RWPE1 (cell line): ENCODE measurements around the gene ADAMTSL2.

Experiments
- CTCF ChIA-PET: fragments of 350-600 bp; sonication (Branson Sonifier 250); formaldehyde crosslinking; extraction: SDS; loops from one replicate; lab custom pipeline; 2021; lab: Yijun Ruan, JAX
- POLR2A ChIA-PET: fragments of 400-600 bp; formaldehyde crosslinking; extraction: SDS; loops from one replicate; lab custom pipeline; 2020; ENCODE audit warnings: antibody characterized with exemption; ENCODE audit not compliant: low non-redundant PET; lab: Yijun Ruan, JAX
- DNase-seq: peaks from one replicate; pipeline ENCODE4 v3.0.0; 2012; ENCODE audit warnings: low spot score
- H3K27ac ChIP-seq: fragments of 450-650 bp; 2 replicates; pipeline ENCODE4 v1.5.1; 2017
- TF ChIP-seq, protein P1 (sequence below): fragments of 450-650 bp; conservative IDR thresholded peaks from 2 replicates; pipeline ENCODE4 v1.5.1; 2017; ENCODE audit warnings: low read depth, mild to moderate bottlenecking

ADAMTSL2 gene

GRCh38 chr9:133597316-133597957, 62.9 kb downstream of the ADAMTSL2 start:
- no peak for DNase-seq

GRCh38 chr9:133598978-133599377, 64.5 kb downstream of the ADAMTSL2 start:
- CTCF ChIA-PET, result no interaction called here

More at GRCh38 chr9:133597316-133597957, 62.9 kb downstream of the ADAMTSL2 start:
- CTCF ChIA-PET, result interaction anchor here (0.6 kb wide), 1 partner anchor 405 kb away, joined by 4 read pairs; no protein-coding TSS in a partner anchor
- POLR2A ChIA-PET, result no interaction called here
- no peak overlapping the region for H3K27ac ChIP-seq
- TF ChIP-seq, protein P1, sequence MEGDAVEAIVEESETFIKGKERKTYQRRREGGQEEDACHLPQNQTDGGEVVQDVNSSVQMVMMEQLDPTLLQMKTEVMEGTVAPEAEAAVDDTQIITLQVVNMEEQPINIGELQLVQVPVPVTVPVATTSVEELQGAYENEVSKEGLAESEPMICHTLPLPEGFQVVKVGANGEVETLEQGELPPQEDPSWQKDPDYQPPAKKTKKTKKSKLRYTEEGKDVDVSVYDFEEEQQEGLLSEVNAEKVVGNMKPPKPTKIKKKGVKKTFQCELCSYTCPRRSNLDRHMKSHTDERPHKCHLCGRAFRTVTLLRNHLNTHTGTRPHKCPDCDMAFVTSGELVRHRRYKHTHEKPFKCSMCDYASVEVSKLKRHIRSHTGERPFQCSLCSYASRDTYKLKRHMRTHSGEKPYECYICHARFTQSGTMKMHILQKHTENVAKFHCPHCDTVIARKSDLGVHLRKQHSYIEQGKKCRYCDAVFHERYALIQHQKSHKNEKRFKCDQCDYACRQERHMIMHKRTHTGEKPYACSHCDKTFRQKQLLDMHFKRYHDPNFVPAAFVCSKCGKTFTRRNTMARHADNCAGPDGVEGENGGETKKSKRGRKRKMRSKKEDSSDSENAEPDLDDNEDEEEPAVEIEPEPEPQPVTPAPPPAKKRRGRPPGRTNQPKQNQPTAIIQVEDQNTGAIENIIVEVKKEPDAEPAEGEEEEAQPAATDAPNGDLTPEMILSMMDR, result no peak

DNA sequence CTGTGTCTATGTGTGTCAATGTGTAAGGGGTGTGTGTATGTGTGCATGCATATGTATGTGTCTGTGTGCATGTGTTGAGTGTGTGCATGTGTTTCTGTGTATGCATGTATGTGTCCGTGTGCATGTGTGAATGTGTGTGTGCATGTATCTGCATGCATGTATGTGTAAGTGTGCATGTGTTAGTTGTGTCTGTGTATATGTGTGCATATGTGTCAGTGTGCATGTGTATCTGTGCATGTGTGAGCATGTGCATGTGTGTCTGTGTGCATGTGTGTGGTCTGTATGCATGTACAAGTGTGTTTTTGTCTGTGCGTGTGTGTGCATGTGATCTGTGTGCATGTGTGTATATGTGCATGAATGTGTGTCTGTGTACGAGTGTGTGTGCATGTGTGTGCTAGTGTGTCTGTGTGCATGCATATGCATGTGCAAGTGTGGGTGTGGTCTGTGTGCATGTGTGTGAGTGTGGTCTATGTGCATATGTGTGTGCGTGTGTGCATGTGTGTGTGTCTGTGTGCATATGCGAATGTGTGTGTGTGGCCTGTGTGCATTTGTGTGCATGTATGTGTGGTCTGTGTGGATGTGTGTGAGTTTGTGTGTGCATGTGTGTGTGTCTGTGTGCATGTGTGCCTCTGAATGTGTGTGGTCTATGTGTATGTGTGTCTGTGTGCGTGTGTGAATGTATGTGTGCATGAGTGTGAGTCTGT, 65.1 kb downstream of the ADAMTSL2 start:
- CTCF ChIA-PET, result no interaction called here
- POLR2A ChIA-PET, result no interaction called here
- DNase-seq, result no peak
- TF ChIP-seq, protein P1, result no peak
- H3K27ac ChIP-seq, result no peak overlapping the region

More at GRCh38 chr9:133598978-133599377, 64.5 kb downstream of the ADAMTSL2 start:
- TF ChIP-seq, protein P1, result no peak
- POLR2A ChIA-PET, result no interaction called here
- DNase-seq, result no peak
- H3K27ac ChIP-seq, result no peak overlapping the region

- ChIA-PET POLR2A (no interaction called here), CTCF (interaction anchor here (0.7 kb wide), 1 partner anchor 406 kb away, joined by 3 read pairs; no protein-coding TSS in a partner anchor)
Observed at GRCh38 chr9:133600739-133601138, 66.2 kb downstream of the ADAMTSL2 start.

DNA sequence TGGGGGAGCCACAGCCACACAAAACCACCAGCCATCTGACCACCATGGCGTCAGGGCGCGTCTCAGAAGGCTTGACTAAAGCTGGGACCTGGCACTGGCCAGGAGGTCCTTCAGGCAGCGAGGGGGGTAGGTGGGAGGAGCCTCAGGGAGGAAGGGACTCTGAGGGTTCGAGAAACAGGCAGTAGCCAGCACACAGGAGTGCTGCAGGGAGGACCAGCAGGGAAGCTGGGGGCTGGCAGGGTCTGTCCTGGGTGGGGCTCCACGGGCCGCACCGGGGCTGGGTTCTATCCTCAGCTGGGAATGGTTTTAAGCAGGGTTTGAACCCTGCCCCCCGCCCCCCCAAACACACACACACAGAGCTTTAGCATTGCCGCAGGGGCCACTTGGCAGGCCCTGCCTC, 67.2 kb downstream of the ADAMTSL2 start:
- ChIA-PET POLR2A (no interaction called here), CTCF (interaction anchor here (0.6 to 0.7 kb wide), 2 partner anchors 41 to 51 kb away, joined by 4 to 6 read pairs; no protein-coding TSS in a partner anchor)
- DNase-seq, result no peak
- H3K27ac ChIP-seq, result no peak overlapping the region
- TF ChIP-seq, protein P1, result no peak

More at GRCh38 chr9:133600739-133601138, 66.2 kb downstream of the ADAMTSL2 start:
- DNase-seq, result no peak
- no peak overlapping the region for H3K27ac ChIP-seq
- TF ChIP-seq, protein P1, result no peak

DNA sequence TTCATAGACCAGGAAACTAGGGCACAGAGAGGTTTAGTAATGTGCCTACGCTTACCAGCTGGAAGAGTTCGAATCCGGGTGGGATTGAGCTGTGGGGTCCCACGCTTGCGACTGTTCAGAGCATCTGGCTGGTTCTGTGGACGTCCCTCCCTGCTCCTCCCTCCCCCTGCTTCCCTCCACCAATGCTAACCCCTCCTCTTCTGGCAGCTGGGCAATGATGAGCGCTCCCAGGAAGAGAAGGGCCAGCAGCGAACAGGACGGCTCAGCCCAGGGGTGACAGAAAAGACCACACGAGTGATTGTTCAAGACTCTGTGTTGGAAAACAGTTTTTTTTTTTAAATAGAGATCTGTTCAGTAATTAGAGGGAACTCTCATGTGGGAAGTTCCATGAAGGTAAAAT, 67.8 kb downstream of the ADAMTSL2 start:
- TF ChIP-seq, protein P1, result no peak
- no peak overlapping the region for H3K27ac ChIP-seq
- POLR2A ChIA-PET, result no interaction called here
- CTCF ChIA-PET, result interaction anchor here (0.7 kb wide), 1 partner anchor 41 kb away, joined by 4 read pairs; no protein-coding TSS in a partner anchor
- DNase-seq, result no peak
